Esophagus squamous epithelium (tissue), 4 donors: ENCODE data around the gene AFDN.

Source experiments
- POLR2A ChIP-seq, 4 donors: fragments of 450-650 bp; IDR thresholded peaks; one replicate each; pipeline ENCODE4 v1.6.1; 2017; ENCODE audit warnings: antibody characterized with exemption in 4 of 4, mild to moderate bottlenecking in 4 of 4, moderate library complexity in 3 of 4
- TF ChIP-seq, protein P1 (sequence below), 6 experiments: fragments of 450-650 bp in 4 of 6; fragments of 200-600 bp in 2 of 6; sonication (generic) in 2 of 6; IDR thresholded peaks; one replicate each; pipeline ENCODE4 v1.5.1; 2016 to 2019; ENCODE audit warnings: antibody characterized with exemption in 6 of 6, mild to moderate bottlenecking in 4 of 6, moderate library complexity in 4 of 6

- TF ChIP-seq, protein P1, sequence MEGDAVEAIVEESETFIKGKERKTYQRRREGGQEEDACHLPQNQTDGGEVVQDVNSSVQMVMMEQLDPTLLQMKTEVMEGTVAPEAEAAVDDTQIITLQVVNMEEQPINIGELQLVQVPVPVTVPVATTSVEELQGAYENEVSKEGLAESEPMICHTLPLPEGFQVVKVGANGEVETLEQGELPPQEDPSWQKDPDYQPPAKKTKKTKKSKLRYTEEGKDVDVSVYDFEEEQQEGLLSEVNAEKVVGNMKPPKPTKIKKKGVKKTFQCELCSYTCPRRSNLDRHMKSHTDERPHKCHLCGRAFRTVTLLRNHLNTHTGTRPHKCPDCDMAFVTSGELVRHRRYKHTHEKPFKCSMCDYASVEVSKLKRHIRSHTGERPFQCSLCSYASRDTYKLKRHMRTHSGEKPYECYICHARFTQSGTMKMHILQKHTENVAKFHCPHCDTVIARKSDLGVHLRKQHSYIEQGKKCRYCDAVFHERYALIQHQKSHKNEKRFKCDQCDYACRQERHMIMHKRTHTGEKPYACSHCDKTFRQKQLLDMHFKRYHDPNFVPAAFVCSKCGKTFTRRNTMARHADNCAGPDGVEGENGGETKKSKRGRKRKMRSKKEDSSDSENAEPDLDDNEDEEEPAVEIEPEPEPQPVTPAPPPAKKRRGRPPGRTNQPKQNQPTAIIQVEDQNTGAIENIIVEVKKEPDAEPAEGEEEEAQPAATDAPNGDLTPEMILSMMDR (IDR thresholded peaks at IDR 0.05): no peak
- no peak for TF ChIP-seq POLR2A (IDR thresholded peaks at IDR 0.05)
Measured at GRCh38 chr6:167831281-167831828, 4.6 kb downstream of the AFDN start.
